Body of pancreas (tissue), 4 donors: Measurements from ENCODE around the gene ZNF766.

Experiments
- CTCF ChIP-seq, 7 experiments: fragments of 450-650 bp in 4 of 7; fragments of 200-600 bp in 3 of 7; sonication (generic) in 3 of 7; IDR thresholded peaks; one replicate each; pipeline ENCODE4 v1.5.1; 2016 to 2019; ENCODE audit warnings: antibody characterized with exemption in 7 of 7
- POLR2A ChIP-seq, 3 donors: fragments of 450-650 bp; IDR thresholded peaks; one replicate each; pipeline ENCODE4 v1.6.1; 2016; ENCODE audit warnings: antibody characterized with exemption in 3 of 3, mild to moderate bottlenecking in 2 of 3

GRCh38 chr19:52221831-52222375 lies 47.5 kb upstream of the ZNF766 start:
- TF ChIP-seq CTCF (IDR thresholded peaks at IDR 0.05) (no peak), POLR2A (IDR thresholded peaks at IDR 0.05) (no peak)
